Gastroesophageal sphincter (tissue), 3 donors: ENCODE measurements around the gene STAT5B.

Experiments used
- CTCF ChIP-seq, 4 experiments: fragments of 200-600 bp in 2 of 4; fragments of 450-650 bp in 2 of 4; sonication (generic) in 1 of 4; IDR thresholded peaks; one replicate each; pipeline ENCODE4 v1.5.1; 2017 to 2019; ENCODE audit warnings: antibody characterized with exemption in 4 of 4, mild to moderate bottlenecking in 2 of 4, moderate library complexity in 2 of 4
- EP300 ChIP-seq: sonication (generic); formaldehyde crosslinking; IDR thresholded peaks from one replicate; pipeline ENCODE4 v1.6.1; 2017; ENCODE audit warnings: antibody characterized with exemption, mild to moderate bottlenecking
- POLR2A ChIP-seq, 2 donors: fragments of 450-650 bp; IDR thresholded peaks; one replicate each; pipeline ENCODE4 v1.6.1; 2017; ENCODE audit warnings: antibody characterized with exemption in 2 of 2, mild to moderate bottlenecking in 2 of 2, moderate library complexity in 1 of 2

DNA sequence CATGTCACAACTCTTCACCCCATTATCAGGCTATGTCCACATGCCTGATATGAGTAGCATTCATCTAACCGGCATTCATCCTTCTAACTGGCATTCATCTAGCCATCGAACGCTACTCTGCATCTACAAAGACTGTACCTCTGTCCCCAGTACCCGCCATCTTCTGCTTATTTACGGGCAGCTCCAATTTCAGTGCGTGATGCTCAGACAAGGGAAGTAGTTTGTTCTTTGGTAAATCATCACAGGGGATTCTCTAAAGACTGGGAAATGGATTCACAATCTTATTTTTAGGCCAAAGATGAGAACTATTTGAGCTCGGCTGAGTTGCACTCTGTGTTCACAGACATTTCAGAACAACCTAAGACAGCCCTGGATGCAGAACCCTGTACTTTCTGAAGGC lies 39.4 kb downstream of the STAT5B start:
- TF ChIP-seq CTCF (IDR thresholded peaks at IDR 0.05), result no peak
- no peak for TF ChIP-seq POLR2A (IDR thresholded peaks at IDR 0.05)
- TF ChIP-seq EP300, result no peak
